Measurements from ENCODE around the gene ENTR1. TPM values are rescaled to one million over a fixed set of nuclear protein-coding genes. Genes with fewer than 3 reads are reported as not detected.

ENTR1 gene
- total RNA-seq, 1 donor from 2014 or later: 60.4 TPM

- intact Hi-C loops (cut with DNase I): no loop called here
- no peaks in the 10 kb centered on the region for H3K9me3 ChIP-seq
- H3K27ac ChIP-seq: no peak overlapping the region
- no peaks in the 10 kb centered on the region for H3K4me1 ChIP-seq
- no peaks in the 10 kb centered on the region for H3K27me3 ChIP-seq
- no peak for DNase-seq (ENCODE audit: extremely low spot score in 2 of 2)
- no peak overlapping the region for H3K4me3 ChIP-seq
- H3K36me3 ChIP-seq: peaks cover 0 to 79% of the 10 kb centered on the region in 2 donors
- TF ChIP-seq CTCF (IDR thresholded peaks at IDR 0.05): no peak
- no peak for TF ChIP-seq POLR2AphosphoS5 (IDR thresholded peaks at IDR 0.05; ENCODE audit: insufficient read depth in 1 of 2, low read depth in 1 of 2)
- TF ChIP-seq POLR2A (IDR thresholded peaks at IDR 0.05): no peak
Measured at GRCh38 chr9:136387217-136387616, 23.2 kb downstream of the ENTR1 start.

- H3K27ac ChIP-seq: no peak overlapping the region
- no peaks in the 10 kb centered on the region for H3K4me1 ChIP-seq
- intact Hi-C loops (cut with DNase I): no loop called here
- H3K4me3 ChIP-seq: no peak overlapping the region
- H3K36me3 ChIP-seq: peaks cover 0 to 79% of the 10 kb centered on the region in 2 donors
- DNase-seq (ENCODE audit: extremely low spot score in 2 of 2): no peak
- no peak for TF ChIP-seq POLR2A (IDR thresholded peaks at IDR 0.05)
- TF ChIP-seq POLR2AphosphoS5 (IDR thresholded peaks at IDR 0.05; ENCODE audit: insufficient read depth in 1 of 2, low read depth in 1 of 2): no peak
- no peak for TF ChIP-seq CTCF (IDR thresholded peaks at IDR 0.05)
- H3K9me3 ChIP-seq: no peaks in the 10 kb centered on the region
- H3K27me3 ChIP-seq: no peaks in the 10 kb centered on the region
Measured at GRCh38 chr9:136386018-136386417, 24.4 kb downstream of the ENTR1 start.

- H3K9me3 ChIP-seq: no peaks in the 10 kb centered on the region
- H3K27me3 ChIP-seq: no peaks in the 10 kb centered on the region
- no peaks in the 10 kb centered on the region for H3K4me1 ChIP-seq
- TF ChIP-seq POLR2A (IDR thresholded peaks at IDR 0.05) (no peak), POLR2AphosphoS5 (IDR thresholded peaks at IDR 0.05; ENCODE audit: insufficient read depth in 1 of 2, low read depth in 1 of 2) (no peak), CTCF (IDR thresholded peaks at IDR 0.05) (no peak)
- intact Hi-C loops (cut with DNase I): no loop called here
- H3K4me3 ChIP-seq: no peak overlapping the region
- peaks cover 0 to 85% of the 10 kb centered on the region in 2 donors for H3K36me3 ChIP-seq
- H3K27ac ChIP-seq: no peak overlapping the region
- DNase-seq (ENCODE audit: extremely low spot score in 2 of 2): no peak
Measured at GRCh38 chr9:136385015-136385414, 25.4 kb downstream of the ENTR1 start.

GRCh38 chr9:136383436-136383835, 27.0 kb downstream of the ENTR1 start:
- no peak overlapping the region for H3K4me3 ChIP-seq
- no peaks in the 10 kb centered on the region for H3K4me1 ChIP-seq
- TF ChIP-seq POLR2A (IDR thresholded peaks at IDR 0.05) (no peak), POLR2AphosphoS5 (IDR thresholded peaks at IDR 0.05; ENCODE audit: insufficient read depth in 1 of 2, low read depth in 1 of 2) (no peak), CTCF (IDR thresholded peaks at IDR 0.05) (no peak)
- no peak overlapping the region for H3K27ac ChIP-seq
- DNase-seq (ENCODE audit: extremely low spot score in 2 of 2): no peak
- H3K36me3 ChIP-seq: peaks cover 0 to 72% of the 10 kb centered on the region in 2 donors
- H3K27me3 ChIP-seq: no peaks in the 10 kb centered on the region
- H3K9me3 ChIP-seq: no peaks in the 10 kb centered on the region
- intact Hi-C loops (cut with DNase I): no loop called here

GRCh38 chr9:136381966-136382513, 28.4 kb downstream of the ENTR1 start:
- no peaks in the 10 kb centered on the region for H3K27me3 ChIP-seq
- H3K27ac ChIP-seq: no peak overlapping the region
- no peak for DNase-seq (ENCODE audit: extremely low spot score in 2 of 2)
- H3K4me1 ChIP-seq: no peaks in the 10 kb centered on the region
- intact Hi-C loops (cut with DNase I): no loop called here
- no peak overlapping the region for H3K4me3 ChIP-seq
- H3K36me3 ChIP-seq: peaks cover 0 to 58% of the 10 kb centered on the region in 2 donors
- TF ChIP-seq POLR2A (IDR thresholded peaks at IDR 0.05) (no peak), POLR2AphosphoS5 (IDR thresholded peaks at IDR 0.05; ENCODE audit: insufficient read depth in 1 of 2, low read depth in 1 of 2) (no peak), CTCF (IDR thresholded peaks at IDR 0.05) (no peak)
- no peaks in the 10 kb centered on the region for H3K9me3 ChIP-seq

Measured in vagina (tissue), 2 donors.